ENCODE data around the gene TTLL12.

DNA sequence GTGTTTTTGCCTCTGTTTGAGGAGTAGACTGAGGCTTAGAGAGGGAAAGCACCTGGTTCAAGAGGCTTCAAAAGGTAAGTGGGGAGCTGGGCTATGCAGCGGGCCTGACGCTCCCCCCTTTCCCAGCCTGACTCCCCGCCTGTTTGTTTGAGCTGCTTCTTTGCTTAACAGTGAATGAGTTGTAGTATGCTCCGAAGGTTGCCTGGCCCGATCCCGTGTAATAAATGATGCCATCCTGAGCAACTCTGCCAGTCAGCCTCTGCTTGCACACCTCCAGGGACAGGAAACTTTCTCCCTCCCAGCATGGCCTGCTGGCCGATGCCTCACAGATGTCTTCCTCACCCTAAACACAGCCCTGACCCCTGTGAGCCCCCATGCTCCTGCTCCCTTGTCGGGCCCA is 45.5 kb upstream of the TTLL12 start:
- TF ChIP-seq CTCF (IDR thresholded peaks at IDR 0.05) (no peak), POLR2AphosphoS5 (IDR thresholded peaks at IDR 0.05) (no peak)
